ENCODE data around the gene FBLN2.

DNA sequence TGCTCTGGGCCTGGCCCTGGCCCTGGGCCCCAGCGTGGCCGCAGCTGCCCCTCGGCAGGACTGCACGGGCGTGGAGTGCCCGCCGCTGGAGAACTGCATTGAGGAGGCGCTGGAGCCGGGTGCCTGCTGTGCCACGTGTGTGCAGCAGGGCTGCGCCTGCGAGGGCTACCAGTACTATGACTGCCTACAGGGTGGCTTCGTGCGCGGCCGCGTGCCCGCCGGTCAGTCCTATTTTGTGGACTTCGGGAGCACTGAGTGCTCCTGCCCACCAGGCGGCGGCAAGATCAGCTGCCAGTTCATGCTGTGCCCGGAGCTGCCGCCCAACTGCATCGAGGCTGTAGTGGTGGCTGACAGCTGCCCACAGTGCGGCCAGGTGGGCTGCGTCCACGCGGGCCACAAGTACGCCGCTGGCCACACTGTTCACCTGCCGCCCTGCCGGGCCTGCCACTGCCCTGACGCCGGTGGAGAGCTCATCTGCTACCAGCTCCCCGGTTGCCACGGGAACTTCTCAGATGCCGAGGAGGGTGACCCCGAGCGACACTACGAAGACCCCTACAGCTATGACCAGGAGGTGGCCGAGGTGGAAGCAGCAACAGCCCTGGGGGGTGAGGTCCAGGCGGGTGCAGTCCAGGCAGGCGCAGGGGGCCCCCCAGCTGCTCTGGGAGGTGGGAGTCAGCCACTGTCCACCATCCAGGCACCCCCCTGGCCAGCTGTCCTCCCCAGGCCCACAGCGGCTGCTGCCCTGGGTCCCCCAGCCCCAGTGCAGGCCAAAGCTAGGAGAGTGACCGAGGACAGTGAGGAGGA is 21.7 kb downstream of the FBLN2 start:
- TF ChIP-seq, protein P1, sequence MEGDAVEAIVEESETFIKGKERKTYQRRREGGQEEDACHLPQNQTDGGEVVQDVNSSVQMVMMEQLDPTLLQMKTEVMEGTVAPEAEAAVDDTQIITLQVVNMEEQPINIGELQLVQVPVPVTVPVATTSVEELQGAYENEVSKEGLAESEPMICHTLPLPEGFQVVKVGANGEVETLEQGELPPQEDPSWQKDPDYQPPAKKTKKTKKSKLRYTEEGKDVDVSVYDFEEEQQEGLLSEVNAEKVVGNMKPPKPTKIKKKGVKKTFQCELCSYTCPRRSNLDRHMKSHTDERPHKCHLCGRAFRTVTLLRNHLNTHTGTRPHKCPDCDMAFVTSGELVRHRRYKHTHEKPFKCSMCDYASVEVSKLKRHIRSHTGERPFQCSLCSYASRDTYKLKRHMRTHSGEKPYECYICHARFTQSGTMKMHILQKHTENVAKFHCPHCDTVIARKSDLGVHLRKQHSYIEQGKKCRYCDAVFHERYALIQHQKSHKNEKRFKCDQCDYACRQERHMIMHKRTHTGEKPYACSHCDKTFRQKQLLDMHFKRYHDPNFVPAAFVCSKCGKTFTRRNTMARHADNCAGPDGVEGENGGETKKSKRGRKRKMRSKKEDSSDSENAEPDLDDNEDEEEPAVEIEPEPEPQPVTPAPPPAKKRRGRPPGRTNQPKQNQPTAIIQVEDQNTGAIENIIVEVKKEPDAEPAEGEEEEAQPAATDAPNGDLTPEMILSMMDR (IDR thresholded peaks at IDR 0.05) = no peak
- TF ChIP-seq POLR2A (IDR thresholded peaks at IDR 0.05) = no peak
